RCC 7860 (cell line): Measurements from ENCODE around the gene HADH.
"Not testable (repeated sequence)": the region's sequence is repeated elsewhere in the genome, so short reads cannot be mapped to it uniquely, and the experiment has no call there.

Experiments
- DNase-seq: peaks from one replicate; pipeline ENCODE4 v3.0.0-alpha.2; 2015; ENCODE audit warnings: low spot score
- FAIRE-seq: peaks from 2 replicates; lab custom pipeline; 2012; peaks lifted over from hg19 to GRCh38; lab: Jason Lieb, UNC

The HADH gene

GRCh38 chr4:108029731-108030130, 40.0 kb downstream of the HADH start:
- DNase-seq (no peak), FAIRE-seq (no peak)

GRCh38 chr4:108030332-108030731, 40.6 kb downstream of the HADH start:
- FAIRE-seq (no peak), DNase-seq (no peak)

- FAIRE-seq (no peak), DNase-seq (no peak)
Observed at GRCh38 chr4:108031427-108032083, 41.9 kb downstream of the HADH start.

GRCh38 chr4:108033348-108033747, 43.7 kb downstream of the HADH start:
- FAIRE-seq (no peak), DNase-seq (no peak)

- no peak for FAIRE-seq
Observed at GRCh38 chr4:108034565-108034964, 44.9 kb downstream of the HADH start.

GRCh38 chr4:108035691-108036090, 46.0 kb downstream of the HADH start:
- no peak for FAIRE-seq
- DNase-seq = no peak

More at GRCh38 chr4:108034565-108034964, 44.9 kb downstream of the HADH start:
- DNase-seq = no peak

- DNase-seq = no peak
- FAIRE-seq = no peak
Observed at GRCh38 chr4:108036213-108036612, 46.5 kb downstream of the HADH start.

GRCh38 chr4:108037884-108038283, 48.2 kb downstream of the HADH start:
- FAIRE-seq (no peak), DNase-seq (no peak)

GRCh38 chr4:108042927-108043326, 53.2 kb downstream of the HADH start:
- no peak for FAIRE-seq

GRCh38 chr4:108043526-108043925, 53.8 kb downstream of the HADH start:
- DNase-seq = no peak
- no peak for FAIRE-seq

More at GRCh38 chr4:108042927-108043326, 53.2 kb downstream of the HADH start:
- DNase-seq = no peak

- FAIRE-seq = no peak
- DNase-seq = no peak
Observed at GRCh38 chr4:108044951-108045686, 55.4 kb downstream of the HADH start.

- FAIRE-seq (no peak), DNase-seq (no peak)
Observed at GRCh38 chr4:108045687-108046024, 56.0 kb downstream of the HADH start.

- DNase-seq = no peak
- FAIRE-seq = no peak
Observed at GRCh38 chr4:108047199-108047598, 57.5 kb downstream of the HADH start.

- DNase-seq (no peak), FAIRE-seq (no peak)
Observed at GRCh38 chr4:108048157-108048556, 58.5 kb downstream of the HADH start.

GRCh38 chr4:108048997-108049396, 59.3 kb downstream of the HADH start:
- FAIRE-seq = no peak
- no peak for DNase-seq

GRCh38 chr4:108049406-108049805, 59.7 kb downstream of the HADH start:
- FAIRE-seq = no peak

GRCh38 chr4:108050166-108051111, 60.8 kb downstream of the HADH start:
- FAIRE-seq, DNase-seq: not testable (repeated sequence)

More at GRCh38 chr4:108049406-108049805, 59.7 kb downstream of the HADH start:
- no peak for DNase-seq

- FAIRE-seq = no peak
- no peak for DNase-seq
Observed at GRCh38 chr4:108051343-108051742, 61.7 kb downstream of the HADH start.

GRCh38 chr4:108052558-108053120, 63.0 kb downstream of the HADH start:
- DNase-seq (no peak), FAIRE-seq (no peak)

- DNase-seq = peak; percentile 25
- FAIRE-seq = peak; percentile 44
Observed at GRCh38 chr4:108053251-108053711, 63.6 kb downstream of the HADH start.
